Measurements from ENCODE around the gene SLC13A1.
"Not testable (repeated sequence)": the region's sequence is repeated elsewhere in the genome, so short reads cannot be mapped to it uniquely, and the experiment has no call there.

The SLC13A1 gene

DNA sequence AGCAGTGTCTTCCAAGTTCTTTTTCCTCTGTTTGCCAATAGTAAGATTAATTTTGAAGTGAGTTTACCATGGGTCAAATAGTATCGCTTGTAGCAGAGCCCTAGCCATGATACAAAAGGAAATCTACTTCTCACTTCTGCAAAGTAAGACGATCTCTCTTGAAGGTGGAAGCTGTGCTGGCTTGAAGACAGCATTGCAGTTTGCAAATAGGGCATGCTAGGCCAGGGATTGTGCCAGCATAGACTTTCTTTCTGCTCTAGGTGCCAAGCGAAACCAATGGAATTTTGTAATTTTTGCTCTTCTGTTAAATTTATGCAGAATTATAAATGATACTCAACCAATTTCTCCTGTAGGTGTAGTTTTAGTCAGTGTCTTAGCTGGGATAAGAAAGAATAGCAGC, 74.5 kb downstream of the SLC13A1 start:
- DNase-seq = no peak

DNA sequence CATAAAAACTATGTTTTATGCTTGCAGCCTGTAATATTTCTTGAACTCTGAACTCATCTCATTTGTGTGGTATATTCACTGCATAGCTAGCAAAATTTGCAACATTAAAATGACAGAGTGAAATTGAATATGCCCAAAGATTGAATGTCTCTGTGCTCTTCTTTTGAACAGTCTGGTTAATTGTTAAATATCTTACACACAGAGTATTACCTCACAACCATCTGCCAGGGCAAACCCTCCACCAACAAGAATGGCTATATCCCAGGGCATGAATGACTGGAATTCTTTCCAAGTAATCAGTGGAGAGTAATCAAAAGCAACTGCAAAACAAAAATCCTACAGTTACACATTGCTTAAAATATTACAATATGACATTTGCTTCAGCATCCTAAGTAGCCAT, 76.9 kb downstream of the SLC13A1 start:
- no peak for DNase-seq

DNA sequence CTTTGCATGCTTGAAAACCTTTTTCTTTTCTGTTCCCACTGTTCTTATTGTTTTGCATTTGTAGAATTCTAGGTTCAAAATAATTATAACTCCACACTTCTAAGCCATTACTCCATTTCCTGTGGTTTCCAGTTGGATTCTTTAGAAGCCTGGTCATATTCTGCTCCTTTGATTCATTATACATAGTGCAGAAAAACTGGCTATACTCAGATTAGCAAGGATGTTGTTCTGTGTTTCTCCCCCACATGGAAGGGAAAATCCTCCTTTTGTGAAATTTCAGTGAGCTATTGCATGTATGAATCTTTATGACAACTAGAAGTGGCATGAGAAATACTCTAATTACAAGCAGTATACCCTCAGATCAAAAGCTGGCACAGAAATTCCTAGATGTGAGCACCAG, 79.5 kb downstream of the SLC13A1 start:
- DNase-seq = no peak

DNA sequence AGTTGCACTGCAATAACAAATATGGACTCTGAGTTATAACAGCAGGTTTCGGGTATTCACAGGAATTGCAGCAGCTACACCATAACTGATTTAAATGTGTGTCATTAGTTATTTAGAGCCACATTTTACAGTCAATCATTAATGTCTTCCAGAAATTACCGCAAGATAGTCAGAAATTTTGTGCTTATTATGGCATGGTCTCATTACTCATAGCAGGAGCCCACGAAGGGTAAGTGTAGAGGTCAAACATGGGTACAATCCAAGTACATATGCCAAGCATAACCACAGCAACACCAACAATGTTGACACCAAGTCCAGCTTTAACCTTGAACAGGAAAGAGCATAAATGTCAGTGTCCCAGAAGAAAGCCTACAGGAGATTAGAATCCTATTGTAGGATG, 84.4 kb downstream of the SLC13A1 start:
- no peak for DNase-seq

DNA sequence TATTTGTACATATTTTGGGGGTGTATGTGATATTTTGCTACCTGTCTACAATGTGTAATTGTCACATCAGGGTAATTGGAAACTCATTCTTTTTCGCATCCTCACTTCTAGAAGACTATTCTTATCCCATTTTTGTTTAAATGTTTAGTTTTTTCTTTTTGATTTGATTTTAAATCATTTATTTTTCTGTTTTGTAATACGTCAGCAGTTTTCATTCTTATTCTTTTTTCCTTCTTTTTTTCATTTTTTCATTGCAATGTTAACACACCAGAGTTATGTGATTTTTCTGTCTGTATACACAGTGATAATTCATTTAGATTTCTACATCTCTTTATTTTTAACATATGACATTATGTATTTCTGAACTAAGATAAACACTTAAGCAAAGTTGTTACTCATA, 85.5 kb downstream of the SLC13A1 start:
- no peak for DNase-seq

DNA sequence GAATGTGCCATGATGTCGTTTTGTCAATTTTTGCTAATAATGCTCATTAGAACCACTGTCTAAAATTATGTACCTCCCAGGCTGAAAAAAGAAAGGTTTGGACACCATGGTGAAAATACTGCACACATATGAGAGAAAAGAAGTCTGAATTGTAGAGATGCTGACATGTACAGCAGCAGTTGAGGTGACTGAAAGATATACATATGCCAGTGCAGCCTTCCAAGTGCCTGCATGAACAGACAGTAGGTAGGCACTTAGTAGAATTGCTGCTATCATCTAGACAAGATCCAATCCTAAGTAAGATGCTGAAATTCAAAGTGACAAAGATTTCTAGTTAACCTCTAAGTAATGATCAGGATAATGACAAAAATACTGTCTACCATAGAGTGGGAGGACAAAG, 86.9 kb downstream of the SLC13A1 start:
- no peak for DNase-seq

DNA sequence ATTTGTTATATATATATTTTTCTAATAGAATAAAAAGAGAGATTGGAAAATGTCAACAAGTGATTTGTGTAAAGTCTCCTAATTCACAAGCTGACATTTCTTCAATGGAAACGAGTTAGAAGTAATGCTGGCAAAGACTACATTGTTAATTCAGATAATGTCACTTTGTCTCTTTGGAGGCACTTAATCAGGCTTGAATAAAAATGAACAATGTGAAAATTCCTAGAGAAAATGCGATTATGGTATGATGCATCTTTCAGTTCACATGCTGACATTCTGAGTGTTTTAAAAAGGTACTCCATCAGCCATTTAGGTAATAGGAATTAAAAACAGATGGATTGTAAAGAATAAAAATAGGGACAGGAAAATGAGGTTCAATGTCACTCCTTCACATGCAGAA, 100.1 kb downstream of the SLC13A1 start:
- DNase-seq = no peak

DNA sequence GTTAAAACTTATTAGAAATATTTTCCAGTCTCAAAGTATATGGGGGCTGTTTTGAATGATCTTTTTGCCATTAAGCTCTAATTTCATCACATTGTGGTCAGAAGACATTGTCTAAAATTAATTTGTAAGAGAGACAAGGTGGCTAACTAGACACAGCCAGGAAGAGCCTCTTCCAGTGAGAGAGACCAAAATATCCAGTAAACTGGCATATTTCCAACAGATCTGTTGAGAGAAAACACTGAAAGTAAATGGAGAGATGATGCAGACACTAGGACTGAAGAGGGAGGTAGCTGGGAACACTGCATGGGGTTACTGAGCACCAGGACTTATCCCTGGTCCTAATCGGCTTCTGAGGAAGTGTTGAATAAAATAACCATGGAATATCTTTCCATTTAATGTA, 102.8 kb downstream of the SLC13A1 start:
- DNase-seq = no peak

DNA sequence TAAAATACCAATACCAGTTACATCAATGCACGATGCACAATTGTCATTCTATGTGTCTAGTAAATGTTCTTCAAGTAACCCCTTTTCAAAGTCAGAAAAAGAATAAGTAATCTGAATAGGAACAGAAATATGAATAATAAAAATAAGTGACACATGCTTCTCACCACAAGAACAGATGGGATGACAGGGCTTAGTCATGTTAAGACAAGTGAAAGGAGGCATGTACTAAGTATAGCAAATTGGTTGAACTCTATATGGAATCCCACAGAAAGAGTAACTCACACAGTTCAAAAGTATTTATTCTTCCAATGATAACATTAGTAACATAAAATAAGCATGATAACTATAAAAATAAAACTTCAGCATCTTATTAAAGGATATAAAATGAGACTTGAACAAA, 103.3 kb downstream of the SLC13A1 start:
- DNase-seq = no peak

DNA sequence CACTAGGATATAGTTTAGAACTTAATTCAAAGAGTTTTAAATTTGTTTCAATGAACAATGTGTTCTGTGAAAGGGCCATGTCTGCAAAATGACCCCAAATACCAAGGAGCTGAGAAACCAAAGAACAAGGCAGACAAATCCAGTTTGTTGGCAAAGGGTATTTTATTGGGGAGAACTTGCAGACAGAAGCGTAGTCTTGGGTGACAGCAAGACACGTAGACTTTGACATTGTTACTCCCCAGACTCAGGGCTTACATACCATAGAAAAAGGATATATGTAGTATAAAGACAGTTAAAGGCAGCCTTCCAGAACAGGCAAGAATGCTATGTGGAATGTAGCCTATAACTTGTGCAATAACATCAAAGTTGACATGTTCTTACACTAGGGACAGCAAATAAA, 109.3 kb downstream of the SLC13A1 start:
- no peak for DNase-seq

DNA sequence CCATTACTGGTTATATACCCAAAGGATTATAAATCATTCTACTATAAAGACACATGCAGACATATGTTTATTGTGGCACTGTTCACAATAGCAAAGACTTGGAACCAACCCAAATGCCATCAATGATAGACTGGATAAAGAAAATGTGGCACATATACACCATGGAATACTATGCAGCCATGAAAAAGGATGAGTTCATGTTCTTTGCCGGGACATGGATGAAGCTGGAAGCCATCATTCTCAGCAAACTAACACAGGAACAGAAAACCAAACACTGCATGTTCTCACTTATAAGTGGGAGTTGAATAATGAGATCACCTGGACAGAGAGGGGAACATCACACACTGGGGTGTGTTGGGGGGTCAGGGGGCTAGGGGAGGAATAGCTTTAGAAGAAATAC, 112.9 kb downstream of the SLC13A1 start:
- not testable (repeated sequence) for DNase-seq

DNA sequence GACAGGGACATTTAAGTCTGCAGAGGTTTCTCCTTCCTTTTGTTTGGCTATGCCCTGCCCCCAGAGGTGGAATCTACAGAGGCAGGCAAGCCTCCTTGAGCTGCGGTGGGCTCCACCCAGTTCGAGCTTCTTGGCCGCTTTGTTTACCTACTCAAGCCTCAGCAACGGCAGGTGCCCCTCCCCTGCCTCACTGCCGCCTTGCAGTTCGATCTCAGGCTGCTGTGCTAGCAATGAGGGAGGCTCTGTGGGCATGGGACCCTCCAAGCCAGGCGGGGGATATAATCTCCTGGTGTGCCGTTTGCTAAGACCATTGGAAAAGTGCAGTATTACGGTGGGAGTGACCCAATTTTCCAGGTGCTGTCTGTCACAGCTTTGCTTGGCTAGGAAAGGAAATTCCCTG, 114.9 kb downstream of the SLC13A1 start:
- not testable (repeated sequence) for DNase-seq

DNA sequence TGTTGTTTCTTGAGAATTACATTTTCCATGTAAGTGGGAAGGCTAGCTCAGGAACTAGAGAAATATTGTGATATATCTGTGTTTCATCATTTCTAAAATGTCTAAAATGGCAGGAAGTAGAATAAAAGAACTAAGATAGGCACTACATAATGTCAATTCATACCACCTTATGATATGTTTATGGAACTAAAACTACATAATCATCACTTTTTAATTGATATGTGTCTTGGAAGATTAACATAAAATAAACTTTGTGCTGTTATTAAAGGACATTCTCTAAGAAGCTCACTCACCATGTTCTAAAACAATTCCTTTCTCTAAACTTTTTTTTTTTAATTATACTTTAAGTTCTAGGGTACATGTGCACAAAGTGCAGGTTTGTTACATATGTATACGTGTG, 120.7 kb downstream of the SLC13A1 start:
- no peak for DNase-seq

DNA sequence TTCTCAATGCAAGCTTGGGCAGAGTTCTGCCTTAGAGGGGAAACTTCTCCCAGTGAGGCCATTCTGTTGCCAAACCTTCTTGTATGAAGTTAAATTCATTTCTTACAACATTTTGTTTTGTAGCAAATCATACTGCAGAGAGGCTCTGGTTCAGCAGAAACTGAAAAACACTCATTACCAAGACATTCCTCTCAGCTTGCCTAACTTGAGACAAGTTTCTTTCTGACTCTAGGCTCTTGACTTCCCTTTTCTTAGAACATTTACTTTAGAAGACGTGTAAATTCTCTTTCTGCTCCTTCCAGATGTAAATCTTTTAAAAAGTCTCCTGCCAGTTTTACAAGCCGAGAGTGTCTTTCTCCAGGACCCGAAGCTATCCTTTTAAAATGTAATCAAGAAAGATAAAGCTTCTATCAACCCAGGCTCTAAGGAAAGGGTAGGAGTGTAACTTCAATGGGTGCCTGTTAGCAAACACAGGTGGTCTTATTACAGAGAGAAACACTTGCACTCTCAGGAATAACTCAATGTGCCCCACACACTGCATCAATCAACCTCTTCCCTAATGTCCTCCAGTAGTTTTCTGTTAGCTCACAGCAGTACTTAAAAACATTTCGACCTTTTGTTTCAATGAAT, 123.8 kb downstream of the SLC13A1 start:
- DNase-seq = no peak

DNA sequence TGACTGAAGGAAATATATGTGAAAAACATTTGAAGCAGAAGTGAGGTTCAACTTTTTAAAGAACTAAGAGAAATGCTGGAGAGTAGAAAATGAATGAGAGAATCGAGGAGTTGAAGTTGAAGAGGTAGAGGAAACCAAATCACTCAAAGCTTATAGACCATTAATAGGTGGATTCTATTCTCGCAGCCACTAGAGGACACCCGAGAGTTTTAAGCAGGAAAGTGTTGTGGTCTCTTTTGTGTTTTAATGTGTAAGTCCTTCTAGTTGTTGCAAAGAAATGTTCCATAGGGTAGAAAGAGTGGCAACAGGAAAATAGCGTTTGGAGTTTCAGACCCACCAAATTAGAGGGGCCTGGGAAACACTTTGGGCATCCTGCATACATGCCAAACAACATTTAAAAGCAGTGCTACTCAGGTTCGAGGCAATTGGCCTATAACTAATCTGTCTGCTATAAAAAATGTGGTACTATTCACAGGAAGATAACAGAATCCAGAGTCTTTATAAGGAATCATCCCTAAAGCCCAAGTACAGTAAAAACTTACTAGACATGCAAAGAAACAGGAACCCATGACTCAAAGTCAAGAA, 129.0 kb downstream of the SLC13A1 start:
- no peak for DNase-seq

DNA sequence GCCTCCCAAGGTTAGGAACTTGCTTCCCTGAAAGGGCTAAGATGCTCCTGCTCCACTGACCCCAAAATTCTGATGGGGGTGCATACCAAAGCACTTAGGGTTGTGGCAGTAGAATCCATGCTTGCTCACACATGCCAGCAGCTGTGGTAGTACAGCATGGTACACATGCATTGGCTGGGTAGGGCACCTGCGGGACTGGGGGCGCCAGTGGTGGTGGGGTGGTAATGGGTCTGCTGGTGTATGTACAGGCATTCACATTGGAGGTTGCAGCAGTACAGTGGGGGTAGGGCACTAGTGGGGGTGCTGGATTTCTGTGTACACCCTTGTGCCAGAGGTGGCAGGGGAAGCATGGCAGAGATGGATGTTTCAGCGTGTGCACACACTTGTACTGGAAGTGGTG, 132.0 kb downstream of the SLC13A1 start:
- no peak for DNase-seq
